ENCODE measurements around the gene EHBP1. TPM values are rescaled to one million over a fixed set of nuclear protein-coding genes. Genes with fewer than 3 reads are reported as not detected.

Gene EHBP1
- polyA plus RNA-seq, 3 donors, result 4.2 to 6.1 (median 6.0) TPM

DNA sequence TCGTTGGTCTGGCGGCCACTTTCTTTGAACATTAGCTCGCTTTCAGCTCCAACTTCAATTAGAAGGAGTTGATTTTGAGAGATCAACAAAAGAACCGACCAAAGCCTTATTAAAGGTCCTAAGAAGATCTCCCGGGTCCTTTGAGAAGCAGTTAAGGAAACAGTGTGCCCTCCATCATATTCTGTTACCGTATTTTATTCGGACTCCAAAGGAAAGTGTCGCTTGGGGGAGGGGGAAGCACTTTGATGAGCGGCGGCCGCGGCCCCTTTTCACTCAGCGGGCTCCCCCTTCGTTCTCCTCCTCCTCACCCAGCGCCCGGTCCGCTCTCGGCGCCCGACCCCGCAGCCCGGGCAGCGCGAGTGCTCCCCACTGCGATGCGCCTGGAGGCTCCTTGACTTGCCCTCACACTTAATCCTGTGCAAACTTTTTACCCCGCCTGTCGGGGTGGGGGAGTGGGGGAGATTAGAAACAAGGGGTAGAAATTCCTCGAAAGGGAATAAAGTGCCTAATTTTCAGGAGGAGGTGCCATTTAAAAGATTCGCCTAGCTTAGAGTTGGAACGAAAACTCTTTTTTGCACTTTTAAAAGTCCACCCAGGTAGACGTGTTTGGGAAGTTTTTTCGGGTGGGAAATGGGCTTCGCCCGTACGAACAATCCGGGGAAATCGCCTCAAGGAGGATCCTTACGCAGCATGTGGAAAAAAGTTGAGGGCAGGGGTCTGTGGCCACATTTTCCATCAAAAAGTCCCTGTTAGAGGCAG lies 343.9 kb downstream of the EHBP1 start:
- DNase-seq, result no peak
- Histone ChIP-seq H3K4me3 (replicated peaks in 1 of 3; ENCODE audit: low read depth in 2 of 3, low read length in 3 of 3) (peak overlapping the region in 1 of 3 experiments; percentile 52), H3K79me2 (ENCODE audit: insufficient read depth, low read length) (no peaks in the 10 kb centered on the region), H4K20me1 (ENCODE audit: insufficient read depth, low read length) (no peaks in the 10 kb centered on the region), H3K4me2 (replicated peaks; ENCODE audit: extremely low read depth, low read length, poor library complexity, severe bottlenecking) (peak overlapping the region; percentile 76), H3K27ac (ENCODE audit: low read depth in 1 of 2, low read length in 2 of 2) (no peak overlapping the region), H2AFZ (ENCODE audit: insufficient read depth, low read depth, low read length, poor library complexity, severe bottlenecking) (no peak overlapping the region), H3K9ac (ENCODE audit: insufficient read depth, low read length, poor library complexity, severe bottlenecking) (no peak overlapping the region), H3K27me3 (ENCODE audit: control insufficient read depth in 2 of 2, insufficient read depth in 2 of 2, low read length in 2 of 2) (peaks cover 76 to 93% of the 10 kb centered on the region in 2 donors), H3K36me3 (replicated peaks in 1 of 2; ENCODE audit: control insufficient read depth in 1 of 2, insufficient read depth in 2 of 2, low read length in 2 of 2) (no peaks in the 10 kb centered on the region), H3K4me1 (ENCODE audit: control insufficient read depth in 1 of 2, insufficient read depth in 2 of 2, low read length in 2 of 2) (peaks cover 26 to 62% of the 10 kb centered on the region in 2 donors), H3K9me3 (replicated peaks in 1 of 2; ENCODE audit: control insufficient read depth in 1 of 2, insufficient read depth in 1 of 2, low read length in 2 of 2) (peaks cover 0 to 41% of the 10 kb centered on the region in 2 donors)
- H3K4me3 Mint-ChIP-seq, result peak overlapping the region; percentile 62 to 91
- H3K27me3 Mint-ChIP-seq (ENCODE audit: low read depth in 3 of 3), result peaks cover 84 to 94% (median 86%) of the 10 kb centered on the region in 3 donors
- H3K4me1 Mint-ChIP-seq, result peaks cover 59% of the 10 kb centered on the region
- H3K9me3 Mint-ChIP-seq, result peaks cover 0 to 43% (median 15%) of the 10 kb centered on the region in 7 donors
- intact Hi-C loops (cut with micrococcal nuclease), result no loop called here
- no peak overlapping the region for H3K27ac Mint-ChIP-seq
- TF ChIP-seq, protein P1, sequence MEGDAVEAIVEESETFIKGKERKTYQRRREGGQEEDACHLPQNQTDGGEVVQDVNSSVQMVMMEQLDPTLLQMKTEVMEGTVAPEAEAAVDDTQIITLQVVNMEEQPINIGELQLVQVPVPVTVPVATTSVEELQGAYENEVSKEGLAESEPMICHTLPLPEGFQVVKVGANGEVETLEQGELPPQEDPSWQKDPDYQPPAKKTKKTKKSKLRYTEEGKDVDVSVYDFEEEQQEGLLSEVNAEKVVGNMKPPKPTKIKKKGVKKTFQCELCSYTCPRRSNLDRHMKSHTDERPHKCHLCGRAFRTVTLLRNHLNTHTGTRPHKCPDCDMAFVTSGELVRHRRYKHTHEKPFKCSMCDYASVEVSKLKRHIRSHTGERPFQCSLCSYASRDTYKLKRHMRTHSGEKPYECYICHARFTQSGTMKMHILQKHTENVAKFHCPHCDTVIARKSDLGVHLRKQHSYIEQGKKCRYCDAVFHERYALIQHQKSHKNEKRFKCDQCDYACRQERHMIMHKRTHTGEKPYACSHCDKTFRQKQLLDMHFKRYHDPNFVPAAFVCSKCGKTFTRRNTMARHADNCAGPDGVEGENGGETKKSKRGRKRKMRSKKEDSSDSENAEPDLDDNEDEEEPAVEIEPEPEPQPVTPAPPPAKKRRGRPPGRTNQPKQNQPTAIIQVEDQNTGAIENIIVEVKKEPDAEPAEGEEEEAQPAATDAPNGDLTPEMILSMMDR (IDR thresholded peaks at IDR 0.05), result no peak
- 0% methylated on average over 3 of the region's 39 CpGs for WGBS (ENCODE audit: insufficient coverage)
- peaks cover 27% of the 10 kb centered on the region in 2 donors for H3K36me3 Mint-ChIP-seq

DNA sequence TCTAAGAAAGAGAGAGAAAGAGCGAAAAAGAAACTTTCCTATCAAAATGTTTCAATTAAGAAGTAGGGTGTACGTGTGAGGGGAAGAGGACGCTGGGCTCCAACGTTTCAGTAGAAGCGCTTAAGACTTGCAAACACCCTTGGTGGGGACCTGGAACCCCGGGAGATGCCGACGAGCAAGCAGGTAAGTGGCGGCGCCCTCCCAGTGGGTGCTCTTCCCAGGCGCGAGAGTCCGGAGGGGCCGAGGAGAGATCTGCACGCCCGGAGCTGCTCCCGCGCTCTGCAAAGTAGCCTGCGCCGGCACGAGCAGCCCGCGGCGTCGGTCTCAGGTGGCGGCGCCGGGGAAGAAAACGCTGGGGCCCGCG lies 344.4 kb downstream of the EHBP1 start:
- no peak for DNase-seq
- peaks cover 0 to 49% (median 18%) of the 10 kb centered on the region in 7 donors for H3K9me3 Mint-ChIP-seq
- H3K4me3 ChIP-seq (replicated peaks in 1 of 3; ENCODE audit: low read depth in 2 of 3, low read length in 3 of 3), result peak overlapping the region in 1 of 3 experiments; percentile 52
- H3K79me2 ChIP-seq (ENCODE audit: insufficient read depth, low read length), result no peaks in the 10 kb centered on the region
- H3K27me3 Mint-ChIP-seq (ENCODE audit: low read depth in 3 of 3), result peaks cover 88 to 97% (median 92%) of the 10 kb centered on the region in 3 donors
- H3K36me3 Mint-ChIP-seq, result peaks cover 25 to 29% of the 10 kb centered on the region in 2 donors
- H3K9me3 ChIP-seq (replicated peaks in 1 of 2; ENCODE audit: control insufficient read depth in 1 of 2, insufficient read depth in 1 of 2, low read length in 2 of 2), result peaks cover 1 to 47% of the 10 kb centered on the region in 2 donors
- intact Hi-C loops (cut with micrococcal nuclease), result no loop called here
- no peaks in the 10 kb centered on the region for H4K20me1 ChIP-seq (ENCODE audit: insufficient read depth, low read length)
- peaks cover 64% of the 10 kb centered on the region for H3K4me1 Mint-ChIP-seq
- peaks cover 32 to 67% of the 10 kb centered on the region in 2 donors for H3K4me1 ChIP-seq (ENCODE audit: control insufficient read depth in 1 of 2, insufficient read depth in 2 of 2, low read length in 2 of 2)
- H3K4me3 Mint-ChIP-seq, result peak overlapping the region; percentile 62 to 91
- H3K27ac Mint-ChIP-seq, result no peak overlapping the region
- TF ChIP-seq, protein P1 (IDR thresholded peaks at IDR 0.05), result no peak
- under 1% methylated on average over 30 of the region's 31 CpGs for WGBS (ENCODE audit: insufficient coverage)
- H3K27me3 ChIP-seq (ENCODE audit: control insufficient read depth in 2 of 2, insufficient read depth in 2 of 2, low read length in 2 of 2), result peaks cover 82 to 94% of the 10 kb centered on the region in 2 donors
- H3K27ac ChIP-seq (ENCODE audit: low read depth in 1 of 2, low read length in 2 of 2), result no peak overlapping the region
- H3K9ac ChIP-seq (ENCODE audit: insufficient read depth, low read length, poor library complexity, severe bottlenecking), result no peak overlapping the region
- peak overlapping the region; percentile 76 for H3K4me2 ChIP-seq (replicated peaks; ENCODE audit: extremely low read depth, low read length, poor library complexity, severe bottlenecking)
- no peak overlapping the region for H2AFZ ChIP-seq (ENCODE audit: insufficient read depth, low read depth, low read length, poor library complexity, severe bottlenecking)
- H3K36me3 ChIP-seq (replicated peaks in 1 of 2; ENCODE audit: control insufficient read depth in 1 of 2, insufficient read depth in 2 of 2, low read length in 2 of 2), result no peaks in the 10 kb centered on the region

Data from CD14-positive monocyte (primary cell).